ENCODE measurements around the gene ZNF618. TPM values are rescaled to one million over a fixed set of nuclear protein-coding genes. Genes with fewer than 3 reads are reported as not detected.

Gene ZNF618
- total RNA-seq, 1 donor from 2014 or later = 4.7 TPM

GRCh38 chr9:113973963-113974413, 97.9 kb downstream of the ZNF618 start:
- H3K4me3 ChIP-seq (ENCODE audit: low read length in 3 of 3) = no peak overlapping the region
- no peaks in the 10 kb centered on the region for H3K9me3 ChIP-seq (ENCODE audit: control insufficient read depth in 3 of 3, low read length in 3 of 3)
- no peaks in the 10 kb centered on the region for H3K27me3 ChIP-seq (ENCODE audit: control insufficient read depth in 3 of 3, insufficient read depth in 3 of 3, low read length in 3 of 3)
- H3K27ac ChIP-seq (ENCODE audit: low read depth, low read length) = no peak overlapping the region
- peaks cover 0 to 4% (median 0%) of the 10 kb centered on the region in 3 donors for H3K4me1 ChIP-seq (ENCODE audit: control insufficient read depth in 3 of 3, insufficient read depth in 3 of 3, low read length in 3 of 3)
- peaks cover 0 to 7% (median 2%) of the 10 kb centered on the region in 3 donors for H3K36me3 ChIP-seq (ENCODE audit: control insufficient read depth in 3 of 3, insufficient read depth in 3 of 3, low read length in 3 of 3)
- H3K9ac ChIP-seq (ENCODE audit: low read depth in 1 of 3, low read length in 3 of 3) = no peak overlapping the region

GRCh38 chr9:113976915-113977314, 100.8 kb downstream of the ZNF618 start:
- Histone ChIP-seq H3K4me1 (ENCODE audit: control insufficient read depth in 3 of 3, insufficient read depth in 3 of 3, low read length in 3 of 3) (peaks cover 0 to 4% (median 4%) of the 10 kb centered on the region in 3 donors), H3K9me3 (ENCODE audit: control insufficient read depth in 3 of 3, low read length in 3 of 3) (no peaks in the 10 kb centered on the region), H3K9ac (ENCODE audit: low read depth in 1 of 3, low read length in 3 of 3) (no peak overlapping the region), H3K36me3 (ENCODE audit: control insufficient read depth in 3 of 3, insufficient read depth in 3 of 3, low read length in 3 of 3) (peaks cover 0 to 4% (median 0%) of the 10 kb centered on the region in 3 donors), H3K4me3 (ENCODE audit: low read length in 3 of 3) (no peak overlapping the region), H3K27me3 (ENCODE audit: control insufficient read depth in 3 of 3, insufficient read depth in 3 of 3, low read length in 3 of 3) (no peaks in the 10 kb centered on the region), H3K27ac (ENCODE audit: low read depth, low read length) (no peak overlapping the region)

GRCh38 chr9:113978725-113979342, 102.7 kb downstream of the ZNF618 start:
- Histone ChIP-seq H3K27me3 (ENCODE audit: control insufficient read depth in 3 of 3, insufficient read depth in 3 of 3, low read length in 3 of 3) (no peaks in the 10 kb centered on the region), H3K9ac (ENCODE audit: low read depth in 1 of 3, low read length in 3 of 3) (no peak overlapping the region), H3K27ac (ENCODE audit: low read depth, low read length) (no peak overlapping the region), H3K4me3 (ENCODE audit: low read length in 3 of 3) (no peak overlapping the region), H3K36me3 (ENCODE audit: control insufficient read depth in 3 of 3, insufficient read depth in 3 of 3, low read length in 3 of 3) (peaks cover 0 to 4% (median 0%) of the 10 kb centered on the region in 3 donors), H3K4me1 (ENCODE audit: control insufficient read depth in 3 of 3, insufficient read depth in 3 of 3, low read length in 3 of 3) (peaks cover 0 to 4% (median 4%) of the 10 kb centered on the region in 3 donors), H3K9me3 (ENCODE audit: control insufficient read depth in 3 of 3, low read length in 3 of 3) (no peaks in the 10 kb centered on the region)

- H3K36me3 ChIP-seq (ENCODE audit: control insufficient read depth in 3 of 3, insufficient read depth in 3 of 3, low read length in 3 of 3) = peaks cover 0 to 4% (median 0%) of the 10 kb centered on the region in 3 donors
- no peaks in the 10 kb centered on the region for H3K9me3 ChIP-seq (ENCODE audit: control insufficient read depth in 3 of 3, low read length in 3 of 3)
- H3K27me3 ChIP-seq (ENCODE audit: control insufficient read depth in 3 of 3, insufficient read depth in 3 of 3, low read length in 3 of 3) = no peaks in the 10 kb centered on the region
- no peak overlapping the region for H3K4me3 ChIP-seq (ENCODE audit: low read length in 3 of 3)
- H3K9ac ChIP-seq (ENCODE audit: low read depth in 1 of 3, low read length in 3 of 3) = no peak overlapping the region
- H3K4me1 ChIP-seq (ENCODE audit: control insufficient read depth in 3 of 3, insufficient read depth in 3 of 3, low read length in 3 of 3) = peaks cover 0 to 4% (median 0%) of the 10 kb centered on the region in 3 donors
- H3K27ac ChIP-seq (ENCODE audit: low read depth, low read length) = no peak overlapping the region
These were observed 103.4 kb downstream of the ZNF618 start for GRCh38 chr9:113979343-113980127.

- Histone ChIP-seq H3K27me3 (ENCODE audit: control insufficient read depth in 3 of 3, insufficient read depth in 3 of 3, low read length in 3 of 3) (no peaks in the 10 kb centered on the region), H3K4me1 (ENCODE audit: control insufficient read depth in 3 of 3, insufficient read depth in 3 of 3, low read length in 3 of 3) (peaks cover 5 to 10% (median 5%) of the 10 kb centered on the region in 3 donors), H3K9ac (ENCODE audit: low read depth in 1 of 3, low read length in 3 of 3) (no peak overlapping the region), H3K27ac (ENCODE audit: low read depth, low read length) (no peak overlapping the region), H3K4me3 (ENCODE audit: low read length in 3 of 3) (no peak overlapping the region), H3K36me3 (ENCODE audit: control insufficient read depth in 3 of 3, insufficient read depth in 3 of 3, low read length in 3 of 3) (peaks cover 0 to 4% (median 2%) of the 10 kb centered on the region in 3 donors), H3K9me3 (ENCODE audit: control insufficient read depth in 3 of 3, low read length in 3 of 3) (no peaks in the 10 kb centered on the region)
These were observed 108.7 kb downstream of the ZNF618 start for GRCh38 chr9:113984639-113985380.

- H3K27me3 ChIP-seq (ENCODE audit: control insufficient read depth in 3 of 3, insufficient read depth in 3 of 3, low read length in 3 of 3) = no peaks in the 10 kb centered on the region
These were observed 110.0 kb downstream of the ZNF618 start for GRCh38 chr9:113985968-113986585.

GRCh38 chr9:113986931-113987330, 110.8 kb downstream of the ZNF618 start:
- Histone ChIP-seq H3K9me3 (ENCODE audit: control insufficient read depth in 3 of 3, low read length in 3 of 3) (no peaks in the 10 kb centered on the region), H3K36me3 (ENCODE audit: control insufficient read depth in 3 of 3, insufficient read depth in 3 of 3, low read length in 3 of 3) (peaks cover 0 to 2% (median 0%) of the 10 kb centered on the region in 3 donors), H3K9ac (ENCODE audit: low read depth in 1 of 3, low read length in 3 of 3) (no peak overlapping the region), H3K4me3 (ENCODE audit: low read length in 3 of 3) (no peak overlapping the region), H3K4me1 (ENCODE audit: control insufficient read depth in 3 of 3, insufficient read depth in 3 of 3, low read length in 3 of 3) (peaks cover 13 to 23% (median 15%) of the 10 kb centered on the region in 3 donors), H3K27ac (ENCODE audit: low read depth, low read length) (no peak overlapping the region), H3K27me3 (ENCODE audit: control insufficient read depth in 3 of 3, insufficient read depth in 3 of 3, low read length in 3 of 3) (no peaks in the 10 kb centered on the region)

More at GRCh38 chr9:113985968-113986585, 110.0 kb downstream of the ZNF618 start:
- H3K9me3 ChIP-seq (ENCODE audit: control insufficient read depth in 3 of 3, low read length in 3 of 3) = no peaks in the 10 kb centered on the region
- H3K36me3 ChIP-seq (ENCODE audit: control insufficient read depth in 3 of 3, insufficient read depth in 3 of 3, low read length in 3 of 3) = peaks cover 0 to 2% (median 0%) of the 10 kb centered on the region in 3 donors
- H3K27ac ChIP-seq (ENCODE audit: low read depth, low read length) = no peak overlapping the region
- no peak overlapping the region for H3K9ac ChIP-seq (ENCODE audit: low read depth in 1 of 3, low read length in 3 of 3)
- H3K4me3 ChIP-seq (ENCODE audit: low read length in 3 of 3) = no peak overlapping the region
- peaks cover 6 to 15% (median 11%) of the 10 kb centered on the region in 3 donors for H3K4me1 ChIP-seq (ENCODE audit: control insufficient read depth in 3 of 3, insufficient read depth in 3 of 3, low read length in 3 of 3)

- no peak overlapping the region for H3K9ac ChIP-seq (ENCODE audit: low read depth in 1 of 3, low read length in 3 of 3)
- no peaks in the 10 kb centered on the region for H3K9me3 ChIP-seq (ENCODE audit: control insufficient read depth in 3 of 3, low read length in 3 of 3)
- peaks cover 0 to 2% (median 0%) of the 10 kb centered on the region in 3 donors for H3K36me3 ChIP-seq (ENCODE audit: control insufficient read depth in 3 of 3, insufficient read depth in 3 of 3, low read length in 3 of 3)
- no peak overlapping the region for H3K27ac ChIP-seq (ENCODE audit: low read depth, low read length)
- H3K4me1 ChIP-seq (ENCODE audit: control insufficient read depth in 3 of 3, insufficient read depth in 3 of 3, low read length in 3 of 3) = peaks cover 18 to 29% (median 21%) of the 10 kb centered on the region in 3 donors
- no peaks in the 10 kb centered on the region for H3K27me3 ChIP-seq (ENCODE audit: control insufficient read depth in 3 of 3, insufficient read depth in 3 of 3, low read length in 3 of 3)
- H3K4me3 ChIP-seq (ENCODE audit: low read length in 3 of 3) = no peak overlapping the region
These were observed 111.4 kb downstream of the ZNF618 start for GRCh38 chr9:113987526-113987925.

- peaks cover 0 to 2% (median 0%) of the 10 kb centered on the region in 3 donors for H3K36me3 ChIP-seq (ENCODE audit: control insufficient read depth in 3 of 3, insufficient read depth in 3 of 3, low read length in 3 of 3)
- peaks cover 28 to 39% (median 31%) of the 10 kb centered on the region in 3 donors for H3K4me1 ChIP-seq (ENCODE audit: control insufficient read depth in 3 of 3, insufficient read depth in 3 of 3, low read length in 3 of 3)
- no peaks in the 10 kb centered on the region for H3K9me3 ChIP-seq (ENCODE audit: control insufficient read depth in 3 of 3, low read length in 3 of 3)
- H3K9ac ChIP-seq (ENCODE audit: low read depth in 1 of 3, low read length in 3 of 3) = no peak overlapping the region
- H3K27ac ChIP-seq (ENCODE audit: low read depth, low read length) = no peak overlapping the region
- no peaks in the 10 kb centered on the region for H3K27me3 ChIP-seq (ENCODE audit: control insufficient read depth in 3 of 3, insufficient read depth in 3 of 3, low read length in 3 of 3)
- no peak overlapping the region for H3K4me3 ChIP-seq (ENCODE audit: low read length in 3 of 3)
These were observed 112.4 kb downstream of the ZNF618 start for GRCh38 chr9:113988385-113989016.

Measured in skeletal muscle tissue (tissue), 4 donors.